GM12801 (cell line): ENCODE results near the gene CREB3L2.

ENCODE experiments used
- TF ChIP-seq, protein P1 (sequence below): IDR thresholded peaks from one replicate; pipeline ENCODE4 v1.5.1; 2011; ENCODE audit warnings: control low read depth; ENCODE audit not compliant: insufficient read length; ENCODE audit errors: extremely low read depth

The CREB3L2 gene

DNA sequence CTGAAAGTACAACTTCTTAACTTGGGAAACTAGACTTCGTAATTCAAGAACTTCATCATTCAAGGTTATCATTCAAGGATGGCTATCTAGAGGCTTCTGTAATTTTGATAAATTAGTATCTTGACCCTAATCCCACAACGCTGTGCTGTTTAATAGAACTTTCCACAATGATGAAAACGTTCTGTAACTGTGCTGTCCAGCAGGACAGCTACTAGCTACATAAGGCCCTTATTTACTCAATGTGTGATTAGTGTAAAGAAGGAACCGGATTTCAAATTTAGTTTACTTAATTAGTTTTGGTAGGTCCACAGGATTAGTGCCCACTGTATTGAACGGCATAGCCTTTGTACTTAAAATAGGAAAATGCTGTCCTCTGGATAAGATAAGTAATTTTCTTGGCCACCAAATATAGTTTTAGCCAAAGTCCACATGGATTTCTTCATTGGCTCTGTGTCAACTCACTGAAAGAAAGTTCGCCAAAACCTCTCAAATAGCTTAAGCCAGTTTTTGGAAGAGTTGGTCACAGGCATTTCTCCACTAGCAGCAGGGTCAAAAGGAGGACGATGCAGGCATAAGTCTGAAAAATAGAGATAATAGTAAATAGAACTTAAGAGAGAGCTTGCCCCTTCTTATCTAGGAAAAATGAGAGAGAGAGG is 172.4 kb downstream of the CREB3L2 start:
- TF ChIP-seq, protein P1, sequence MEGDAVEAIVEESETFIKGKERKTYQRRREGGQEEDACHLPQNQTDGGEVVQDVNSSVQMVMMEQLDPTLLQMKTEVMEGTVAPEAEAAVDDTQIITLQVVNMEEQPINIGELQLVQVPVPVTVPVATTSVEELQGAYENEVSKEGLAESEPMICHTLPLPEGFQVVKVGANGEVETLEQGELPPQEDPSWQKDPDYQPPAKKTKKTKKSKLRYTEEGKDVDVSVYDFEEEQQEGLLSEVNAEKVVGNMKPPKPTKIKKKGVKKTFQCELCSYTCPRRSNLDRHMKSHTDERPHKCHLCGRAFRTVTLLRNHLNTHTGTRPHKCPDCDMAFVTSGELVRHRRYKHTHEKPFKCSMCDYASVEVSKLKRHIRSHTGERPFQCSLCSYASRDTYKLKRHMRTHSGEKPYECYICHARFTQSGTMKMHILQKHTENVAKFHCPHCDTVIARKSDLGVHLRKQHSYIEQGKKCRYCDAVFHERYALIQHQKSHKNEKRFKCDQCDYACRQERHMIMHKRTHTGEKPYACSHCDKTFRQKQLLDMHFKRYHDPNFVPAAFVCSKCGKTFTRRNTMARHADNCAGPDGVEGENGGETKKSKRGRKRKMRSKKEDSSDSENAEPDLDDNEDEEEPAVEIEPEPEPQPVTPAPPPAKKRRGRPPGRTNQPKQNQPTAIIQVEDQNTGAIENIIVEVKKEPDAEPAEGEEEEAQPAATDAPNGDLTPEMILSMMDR, result no peak

DNA sequence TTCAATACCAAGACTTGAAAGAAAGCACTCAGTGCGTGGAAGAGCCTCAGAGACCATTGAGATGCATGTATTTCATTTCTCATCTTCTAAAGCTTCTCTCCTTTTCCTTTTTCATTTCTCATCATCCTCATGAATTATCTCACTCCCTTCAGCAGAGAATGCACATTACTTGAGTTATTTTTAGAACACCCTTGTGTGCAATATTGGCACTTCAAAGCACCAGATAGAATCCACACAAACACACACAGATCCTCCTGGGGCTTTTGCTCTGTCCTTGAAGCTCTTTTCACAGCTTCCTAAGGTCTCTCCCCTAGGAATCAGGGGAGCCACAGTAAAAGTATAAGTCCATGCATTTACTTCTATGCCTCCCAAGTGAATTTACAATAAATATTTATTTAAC is 173.4 kb downstream of the CREB3L2 start:
- TF ChIP-seq, protein P1, result no peak

DNA sequence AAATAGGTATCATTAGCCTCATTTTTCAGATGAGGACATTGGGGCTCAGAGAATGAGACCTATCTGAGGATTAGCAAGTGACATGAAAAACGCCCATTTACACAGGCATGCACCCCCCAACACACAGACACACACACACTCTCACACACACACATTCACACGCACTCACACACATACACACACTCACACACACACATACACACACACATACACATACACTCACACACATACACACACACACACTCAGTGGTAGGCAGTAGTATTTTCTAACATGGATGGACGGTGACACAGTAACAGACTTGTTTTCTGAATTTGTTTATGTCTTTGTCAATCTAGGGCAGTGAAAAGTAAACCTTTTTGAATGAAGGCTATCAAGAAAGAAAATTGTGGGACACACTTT is 176.4 kb downstream of the CREB3L2 start:
- TF ChIP-seq, protein P1, result no peak
